Epithelial cell of prostate (primary cell): ENCODE results near the gene CKMT1A.
"Not testable (repeated sequence)": the region's sequence is repeated elsewhere in the genome, so short reads cannot be mapped to it uniquely, and the experiment has no call there.

Source experiments
- DNase-seq: peaks from one replicate; pipeline ENCODE4 v3.0.0-alpha.2; 2011; ENCODE audit warnings: low read depth, low spot score
- H3K27ac ChIP-seq: fragments of 450-650 bp; 2 replicates; pipeline ENCODE4 v1.5.1; 2017; ENCODE audit warnings: mild to moderate bottlenecking

The CKMT1A gene

DNA sequence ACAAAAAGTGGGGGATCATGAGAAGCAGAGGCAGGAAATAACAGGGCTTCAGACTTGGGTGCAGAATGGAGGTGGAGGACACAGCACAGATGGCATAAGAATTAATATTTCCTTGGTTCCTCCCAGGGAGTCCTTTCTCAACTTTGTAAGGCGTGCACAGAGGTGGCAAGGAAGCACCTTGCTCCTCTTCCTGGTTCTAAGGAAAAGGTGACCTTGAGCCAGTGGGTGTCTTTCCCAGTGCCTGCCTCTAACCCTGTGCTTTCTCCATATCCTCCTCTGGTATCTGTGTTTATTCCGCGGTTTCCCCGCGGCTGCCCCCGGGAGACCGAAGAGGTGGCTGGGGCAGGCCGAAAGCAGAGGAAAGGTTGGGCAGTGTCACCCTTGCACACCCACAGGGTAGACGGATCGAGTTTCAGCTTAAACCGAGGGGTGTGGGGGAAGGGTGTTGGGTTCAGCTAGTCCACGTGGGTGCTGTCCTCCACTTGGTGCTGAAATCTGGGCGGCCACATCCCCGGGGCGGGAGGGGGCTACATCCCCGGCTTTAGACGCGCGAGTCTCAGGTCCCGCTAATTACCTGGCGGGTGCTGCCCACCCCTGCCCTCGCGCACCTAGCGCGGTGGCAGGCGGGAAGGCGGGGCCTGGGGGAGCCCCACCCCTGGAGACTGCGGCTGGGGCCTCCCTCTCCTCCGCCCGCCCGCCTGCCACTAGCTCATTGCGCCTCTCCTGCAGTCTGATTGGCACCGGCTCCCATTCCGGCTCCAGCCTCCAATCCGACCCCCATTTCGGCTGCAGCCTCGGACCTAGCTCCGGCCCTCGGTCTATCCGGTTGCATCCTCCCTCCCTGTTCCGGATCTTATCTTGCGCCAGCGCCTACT, at the start of gene CKMT1A:
TSS of gene CKMT1A (plus strand) at position 712 of the 875 bp plus-strand sequence. CDS start 192 bp downstream, outside the sequence.
- H3K27ac ChIP-seq, DNase-seq: not testable (repeated sequence)

DNA sequence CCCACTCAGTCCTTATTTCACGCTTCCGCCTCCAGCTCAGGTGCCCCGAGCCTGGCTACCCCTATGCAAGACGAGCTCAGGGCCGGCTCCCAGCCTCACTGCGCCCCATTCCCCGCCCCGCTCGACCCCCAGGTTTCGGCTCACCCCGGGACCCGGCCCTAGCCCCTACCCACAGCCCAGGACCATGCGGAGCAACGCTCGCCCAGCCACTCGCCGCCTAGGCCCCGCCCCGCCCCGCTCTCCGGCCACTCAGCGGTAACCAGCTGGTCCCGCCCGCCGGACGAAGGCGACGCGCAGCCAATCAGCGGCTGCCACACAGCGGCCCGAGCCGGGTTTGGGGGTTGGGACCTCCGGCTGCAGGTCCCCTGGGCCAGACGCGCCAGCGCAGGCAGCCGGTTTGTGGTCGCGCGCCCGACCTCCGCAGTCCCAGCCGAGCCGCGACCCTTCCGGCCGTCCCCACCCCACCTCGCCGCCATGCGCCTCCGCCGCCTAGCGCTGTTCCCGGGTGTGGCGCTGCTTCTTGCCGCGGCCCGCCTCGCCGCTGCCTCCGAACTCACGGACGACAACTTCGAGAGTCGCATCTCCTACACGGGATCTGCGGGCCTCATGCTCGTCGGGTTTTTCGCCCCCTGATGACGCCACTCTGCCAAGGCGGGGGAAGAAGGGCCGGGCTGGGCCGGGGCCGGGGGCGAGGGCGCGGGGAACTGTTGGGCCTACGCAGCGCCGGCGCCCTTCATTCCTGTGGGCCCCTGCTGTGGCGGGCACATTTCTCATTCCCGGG, 44.8 kb upstream of the CKMT1A start, which contains the start of gene CATSPER2:
TSS of gene CATSPER2 (minus strand) at position 196 of the 781 bp plus-strand sequence. CDS start 783 bp downstream, outside the sequence.
- no peak within 1 kb of the TSS for H3K27ac ChIP-seq
- no peak for DNase-seq

DNA sequence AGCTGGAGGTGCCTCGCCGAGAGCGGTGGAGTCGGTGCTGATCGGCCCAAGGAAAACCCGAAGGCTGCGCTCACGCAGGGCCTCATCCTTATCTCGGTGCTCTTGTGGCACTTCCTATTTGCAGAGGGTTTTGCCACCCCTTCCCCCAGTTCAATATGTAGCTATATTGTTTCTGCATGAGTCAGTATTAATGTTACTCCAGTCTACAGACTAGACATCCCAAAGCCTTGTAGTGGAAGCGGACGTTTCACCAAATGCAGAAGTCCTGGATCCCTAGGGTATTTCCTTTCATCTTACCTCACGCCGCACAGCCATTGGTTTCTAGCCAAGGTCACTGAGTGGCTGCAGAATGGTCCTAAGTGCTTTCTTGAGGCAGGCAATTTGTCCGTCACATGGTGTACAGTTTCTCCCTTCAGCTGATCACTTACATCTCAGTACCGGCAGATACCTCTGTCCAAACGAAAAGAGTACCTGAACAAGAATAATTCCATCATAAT, 44.2 kb upstream of the CKMT1A start:
- not testable (repeated sequence) for H3K27ac ChIP-seq, DNase-seq

DNA sequence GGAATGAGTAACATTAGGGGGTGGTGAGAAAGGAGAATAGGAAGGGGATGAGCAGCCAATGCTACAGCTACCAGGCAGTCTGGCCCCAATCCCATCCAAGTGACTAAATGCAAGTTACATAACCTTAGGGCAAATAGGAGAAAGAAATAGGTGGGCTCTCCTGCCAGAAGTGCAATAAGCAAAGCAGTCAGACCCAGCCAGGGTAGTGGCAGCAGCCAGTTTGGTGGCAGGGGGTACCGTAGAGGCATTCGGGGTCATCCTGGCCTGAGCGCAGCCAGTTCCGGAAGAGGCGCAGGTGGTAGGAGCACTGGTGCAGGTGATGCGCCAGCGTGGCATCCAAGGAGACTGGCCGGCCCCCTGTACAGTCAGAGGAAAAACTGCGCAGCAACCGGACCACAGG, 33.9 kb upstream of the CKMT1A start:
- H3K27ac ChIP-seq, DNase-seq: not testable (repeated sequence)

DNA sequence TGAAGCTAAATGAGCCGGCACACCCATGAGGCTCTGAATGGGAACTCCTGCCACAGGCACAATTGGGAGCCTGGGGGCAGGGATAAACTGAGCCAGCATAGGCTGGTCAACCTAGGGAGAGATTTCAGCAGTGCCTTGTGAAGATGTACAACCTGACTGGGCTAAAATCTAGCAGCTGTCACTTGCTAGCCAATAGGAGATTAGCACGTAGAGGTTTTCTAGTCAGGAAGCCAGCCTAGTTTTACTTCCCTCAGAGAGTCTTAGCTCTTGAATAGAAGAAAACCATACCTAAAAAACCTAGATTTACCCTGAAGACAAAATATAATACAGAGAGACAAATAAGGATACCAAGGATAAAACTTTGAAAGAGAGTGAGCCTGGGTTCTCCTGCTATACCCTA, 31.4 kb upstream of the CKMT1A start:
- not testable (repeated sequence) for H3K27ac ChIP-seq, DNase-seq

DNA sequence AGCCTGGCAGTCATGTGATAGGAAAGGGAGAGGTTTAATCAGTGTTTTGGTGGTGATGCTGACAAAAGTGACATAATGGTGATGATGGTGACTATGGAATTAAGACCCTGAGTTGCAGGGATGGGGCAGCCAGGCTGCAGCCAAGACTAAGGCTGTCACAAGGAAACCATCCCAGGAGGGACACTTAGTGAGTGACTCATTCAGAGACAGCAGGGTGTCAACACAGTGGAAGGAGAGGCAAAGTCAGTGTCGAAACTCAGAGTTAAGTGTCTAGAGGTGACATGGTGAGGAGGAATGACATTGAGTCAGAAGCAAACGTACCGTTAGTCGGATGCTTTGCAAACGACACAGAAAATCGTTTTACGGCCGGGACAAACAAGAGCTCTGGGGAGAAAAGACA, 30.3 kb upstream of the CKMT1A start:
- not testable (repeated sequence) for DNase-seq, H3K27ac ChIP-seq

DNA sequence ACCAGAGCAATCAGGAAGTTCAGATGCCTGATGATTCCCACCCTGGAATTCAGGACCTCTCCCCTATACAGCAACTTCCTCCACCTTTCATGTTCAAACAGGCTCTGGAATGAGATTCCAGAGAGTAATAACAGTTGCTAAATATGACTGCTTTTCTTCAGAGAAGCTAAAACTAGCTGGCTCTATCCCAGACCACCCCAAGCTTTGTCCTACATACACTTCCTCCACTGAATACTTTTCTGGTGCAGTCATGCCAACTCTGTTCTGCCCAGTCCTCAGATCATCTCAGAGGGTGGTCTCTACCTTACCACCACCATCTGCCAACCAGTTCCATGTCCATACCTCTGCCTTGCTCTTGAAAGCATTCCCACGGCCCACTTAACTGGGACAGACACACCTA, 27.5 kb upstream of the CKMT1A start:
- not testable (repeated sequence) for H3K27ac ChIP-seq, DNase-seq

DNA sequence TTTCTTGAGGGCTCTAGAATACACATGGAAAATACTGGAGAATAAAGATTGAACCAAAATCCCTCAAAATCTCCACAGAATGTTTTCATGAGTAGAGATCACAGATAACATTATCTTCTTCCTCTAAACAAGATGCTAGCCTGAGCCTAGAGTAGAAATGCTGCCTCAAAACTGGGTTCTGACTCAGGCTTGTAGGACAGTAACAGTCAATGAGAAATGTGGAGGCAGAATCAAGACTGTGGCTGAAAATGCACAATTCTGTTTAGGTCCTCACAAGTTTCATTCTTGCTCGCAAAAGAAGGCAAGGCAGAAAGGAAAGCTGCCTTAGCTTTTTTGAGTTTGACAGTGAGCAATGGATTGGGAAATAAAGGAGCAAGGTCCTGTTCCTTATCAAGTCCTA, 19.5 kb upstream of the CKMT1A start:
- H3K27ac ChIP-seq, DNase-seq: not testable (repeated sequence)

DNA sequence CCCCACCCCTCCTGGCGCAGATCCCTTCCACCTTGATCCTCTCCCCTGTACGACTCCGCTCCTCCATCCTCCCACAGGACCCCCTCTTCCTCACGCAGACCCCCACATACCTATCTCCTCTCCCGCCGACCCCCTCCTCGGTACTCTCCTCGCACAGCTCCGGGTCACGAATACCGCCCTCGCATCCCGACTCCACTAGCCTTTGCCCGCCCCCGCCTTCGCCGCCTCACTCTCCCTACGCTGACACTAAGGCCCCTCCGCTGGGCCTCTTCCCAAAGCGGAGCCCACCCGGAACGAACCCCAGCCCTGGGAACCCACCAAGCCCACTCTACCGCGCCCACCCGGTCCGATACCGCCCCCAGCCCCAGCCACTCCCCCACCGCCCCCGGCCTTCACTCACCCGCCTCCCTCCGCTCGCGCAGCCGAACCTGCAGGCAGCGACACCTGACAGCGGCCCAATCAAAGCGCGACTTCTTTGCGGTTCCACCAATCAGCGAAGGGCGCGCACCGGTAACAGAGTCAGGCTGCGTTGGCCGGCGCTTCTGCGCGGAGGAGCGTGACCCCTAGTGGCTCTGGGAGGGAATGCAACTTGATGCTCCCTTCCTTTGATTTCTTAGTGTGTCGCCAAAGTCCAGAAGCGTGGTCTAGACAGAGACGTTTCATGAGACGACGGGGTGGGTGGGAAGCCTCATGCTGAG, 3.9 kb upstream of the CKMT1A start:
- DNase-seq, H3K27ac ChIP-seq: not testable (repeated sequence)

DNA sequence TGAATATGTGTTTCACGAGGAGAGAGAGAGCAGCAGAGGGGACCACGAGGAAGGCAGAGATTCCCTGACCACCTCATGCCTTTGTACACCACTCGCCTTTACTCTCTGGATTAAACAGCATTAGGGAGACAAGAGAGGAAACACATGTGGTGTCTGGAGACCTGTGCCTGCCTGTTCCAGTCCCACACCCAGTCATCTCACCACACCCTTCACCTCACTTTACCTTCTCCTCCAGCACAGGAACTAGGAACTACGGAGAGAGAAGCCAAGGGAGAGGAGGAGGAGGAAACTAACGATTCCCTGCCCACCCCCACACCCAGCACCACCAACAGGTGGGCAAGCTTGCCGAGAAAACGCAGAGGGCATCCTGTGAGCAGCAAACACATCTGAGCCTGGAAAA, 980 bp upstream of the CKMT1A start:
- DNase-seq, H3K27ac ChIP-seq: not testable (repeated sequence)

DNA sequence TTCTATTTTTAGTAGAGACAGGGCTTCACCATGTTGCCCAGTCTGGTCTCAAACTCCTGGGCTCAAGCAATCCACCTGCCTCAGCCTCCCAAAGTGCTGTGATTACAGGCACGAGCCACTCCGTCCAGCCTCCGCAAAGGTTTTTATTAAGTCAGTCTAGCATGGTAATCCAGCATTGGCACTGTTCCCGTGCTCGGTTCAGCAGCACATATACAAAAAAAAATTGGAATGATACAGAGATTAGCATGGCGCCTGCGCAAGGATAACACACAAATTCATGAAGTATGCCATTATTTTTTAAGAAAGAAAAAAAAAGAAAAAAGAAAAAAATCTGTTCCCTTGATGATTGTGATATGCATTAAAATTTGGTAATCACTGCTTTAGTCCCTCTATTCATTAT, 8.5 kb downstream of the CKMT1A start:
- no peak for DNase-seq
- no peak overlapping the region for H3K27ac ChIP-seq

DNA sequence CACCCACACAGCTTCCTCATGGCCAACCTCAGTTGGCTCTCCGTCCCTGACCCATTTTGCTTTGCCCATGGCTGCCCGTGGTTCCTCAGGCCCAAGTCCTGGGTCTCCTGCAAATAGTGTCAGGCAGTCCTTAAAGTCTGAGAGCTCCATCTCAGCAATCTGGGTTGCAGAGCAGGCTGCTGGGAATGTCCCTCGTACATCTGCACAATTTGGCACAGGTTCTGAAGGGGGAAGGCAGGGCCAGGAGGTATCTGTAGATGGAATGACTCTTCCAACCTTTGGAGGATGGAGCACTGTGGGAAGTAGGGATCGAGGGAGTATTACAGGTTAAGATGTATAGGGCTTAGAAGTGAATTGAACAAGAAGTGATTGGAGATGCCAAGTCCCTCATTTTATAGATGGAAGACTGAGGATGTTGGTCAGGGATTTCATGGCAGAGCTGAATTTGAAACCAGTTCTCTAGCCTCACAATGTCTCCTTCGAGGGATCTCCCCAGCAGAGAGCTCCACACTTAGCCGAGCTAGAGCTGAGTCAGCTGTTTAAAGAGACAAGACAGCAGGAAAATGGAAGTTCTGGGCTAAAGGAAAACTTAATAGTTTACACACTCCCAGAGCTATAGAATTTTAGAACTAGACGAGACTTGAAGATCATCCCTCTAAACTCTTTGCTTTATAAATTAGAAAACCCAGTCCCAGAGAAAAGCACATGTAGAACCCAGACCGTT, 9.2 kb downstream of the CKMT1A start:
- no peak for DNase-seq
- no peak overlapping the region for H3K27ac ChIP-seq

DNA sequence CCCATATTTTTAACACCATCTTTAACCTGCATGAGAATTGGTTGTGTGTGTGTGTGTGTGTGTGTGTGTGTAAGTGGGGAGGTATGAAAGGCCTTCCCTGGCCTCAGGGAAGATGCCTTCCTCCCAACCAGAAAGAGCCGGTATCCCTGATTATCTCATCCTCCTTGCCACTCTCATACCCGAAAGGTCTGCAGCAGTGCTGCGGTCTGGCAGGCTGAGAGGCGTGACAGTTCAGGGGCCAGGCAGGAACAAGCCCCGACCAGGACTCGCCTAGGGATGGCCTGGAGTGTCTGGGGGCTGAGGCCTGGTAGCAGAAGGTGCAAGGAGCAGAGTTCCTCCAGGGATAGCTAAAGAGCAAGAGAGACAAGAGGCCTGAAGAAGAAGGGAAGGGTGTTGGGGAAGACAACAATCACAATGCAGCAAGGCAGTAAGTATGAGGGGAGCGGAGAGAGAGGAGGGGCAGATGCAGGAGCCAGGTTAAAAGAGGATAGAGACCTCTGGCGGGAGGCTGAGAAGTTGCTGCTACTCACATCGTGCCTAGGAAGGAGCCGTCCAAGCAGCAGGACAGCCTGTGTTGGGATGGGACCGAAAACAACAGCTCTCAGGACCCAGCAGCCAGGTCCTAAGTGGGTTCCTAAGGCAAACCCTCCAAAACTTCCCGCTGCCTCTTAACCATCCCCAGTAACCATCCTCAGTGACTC, 16.9 kb downstream of the CKMT1A start:
- DNase-seq, H3K27ac ChIP-seq: not testable (repeated sequence)

DNA sequence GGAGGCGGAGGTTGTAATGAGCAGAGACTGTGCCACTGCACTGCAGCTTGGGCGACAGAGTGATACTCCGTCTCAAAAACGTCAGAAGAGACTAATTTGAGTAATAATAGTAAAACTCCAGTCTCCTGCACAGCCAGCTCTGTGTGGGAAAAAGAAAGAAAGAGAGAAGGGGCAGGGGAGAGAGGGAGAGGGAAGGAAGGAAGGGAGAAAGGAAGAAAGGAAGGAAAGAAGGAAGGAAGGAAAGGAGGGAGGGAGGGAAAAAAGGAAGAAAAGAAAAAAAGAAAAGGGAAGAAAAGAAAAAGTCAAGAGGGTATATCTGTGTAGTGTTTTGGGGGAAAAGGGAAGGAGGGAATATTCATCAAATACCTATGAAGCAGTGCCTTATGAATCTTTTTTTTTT, 29.5 kb downstream of the CKMT1A start:
- DNase-seq, result no peak
- no peak overlapping the region for H3K27ac ChIP-seq

DNA sequence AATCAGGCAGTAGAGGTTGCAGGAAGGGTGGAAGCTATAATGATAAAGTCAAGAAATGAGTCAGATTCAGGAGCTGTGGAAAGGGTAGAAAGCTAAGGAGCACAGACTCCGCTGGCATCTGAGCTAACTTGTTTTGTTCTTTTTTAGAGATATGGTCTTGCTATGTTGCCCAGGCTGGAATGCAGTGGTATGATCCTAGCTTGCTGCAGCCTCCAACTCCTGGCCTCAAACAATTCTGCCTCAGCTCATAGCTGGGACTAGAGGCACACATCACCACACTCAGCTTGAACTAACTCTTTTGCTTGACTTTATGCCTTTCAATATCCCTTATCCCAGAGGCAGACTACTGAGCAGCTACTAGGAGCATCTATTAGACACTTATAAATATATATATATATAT, 32.6 kb downstream of the CKMT1A start:
- not testable (repeated sequence) for DNase-seq, H3K27ac ChIP-seq

DNA sequence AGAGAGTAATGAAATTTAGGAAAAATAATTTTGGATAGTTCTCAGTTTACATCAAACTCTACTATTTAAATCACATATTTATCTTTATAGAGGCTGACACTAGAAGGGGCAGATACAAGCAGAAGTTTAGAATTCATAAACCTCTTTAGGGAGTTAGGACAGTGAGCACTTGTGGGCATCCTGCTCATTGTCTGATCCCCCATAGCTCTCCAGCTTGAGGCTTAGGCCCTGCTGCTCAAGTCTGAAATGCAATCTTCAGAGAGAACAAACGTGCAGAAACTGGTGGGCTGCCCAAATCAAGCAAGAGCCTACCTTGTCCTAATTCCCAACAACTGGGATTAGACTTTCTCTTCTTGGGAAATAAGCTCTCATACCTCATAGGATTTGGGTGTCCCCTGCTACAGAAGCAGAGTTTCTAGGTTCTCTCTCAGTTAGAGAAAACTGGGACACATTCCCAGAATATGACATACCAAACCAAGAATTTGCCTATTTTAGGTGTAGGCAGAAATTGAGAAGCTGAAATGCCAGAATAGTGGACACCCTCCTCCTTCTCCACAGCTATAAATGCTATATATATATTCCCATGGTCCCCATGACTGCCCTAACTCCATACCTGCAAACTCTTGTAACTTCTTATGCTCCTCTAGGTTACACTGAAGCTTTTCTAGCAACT, 34.5 kb downstream of the CKMT1A start:
- not testable (repeated sequence) for DNase-seq, H3K27ac ChIP-seq

DNA sequence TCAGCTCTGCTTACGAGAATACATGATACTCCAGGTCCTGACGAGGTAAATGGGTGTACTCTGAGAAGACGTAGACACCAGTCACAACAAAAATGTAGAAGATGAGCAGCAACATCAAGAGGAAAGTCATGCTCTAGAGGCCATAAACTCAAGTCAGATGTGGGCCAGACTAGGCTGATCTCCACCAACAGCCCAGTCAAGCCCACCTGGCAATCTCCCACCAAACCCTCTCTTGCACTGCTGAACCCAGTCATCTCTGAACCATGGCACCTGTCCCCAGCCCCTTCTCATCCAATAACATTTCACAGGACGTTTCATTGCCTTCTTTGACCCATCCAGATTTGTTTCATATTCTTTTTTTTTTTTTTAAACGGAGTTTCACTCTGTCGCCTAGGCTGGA, 41.8 kb downstream of the CKMT1A start:
- no peak for DNase-seq
- no peak overlapping the region for H3K27ac ChIP-seq

DNA sequence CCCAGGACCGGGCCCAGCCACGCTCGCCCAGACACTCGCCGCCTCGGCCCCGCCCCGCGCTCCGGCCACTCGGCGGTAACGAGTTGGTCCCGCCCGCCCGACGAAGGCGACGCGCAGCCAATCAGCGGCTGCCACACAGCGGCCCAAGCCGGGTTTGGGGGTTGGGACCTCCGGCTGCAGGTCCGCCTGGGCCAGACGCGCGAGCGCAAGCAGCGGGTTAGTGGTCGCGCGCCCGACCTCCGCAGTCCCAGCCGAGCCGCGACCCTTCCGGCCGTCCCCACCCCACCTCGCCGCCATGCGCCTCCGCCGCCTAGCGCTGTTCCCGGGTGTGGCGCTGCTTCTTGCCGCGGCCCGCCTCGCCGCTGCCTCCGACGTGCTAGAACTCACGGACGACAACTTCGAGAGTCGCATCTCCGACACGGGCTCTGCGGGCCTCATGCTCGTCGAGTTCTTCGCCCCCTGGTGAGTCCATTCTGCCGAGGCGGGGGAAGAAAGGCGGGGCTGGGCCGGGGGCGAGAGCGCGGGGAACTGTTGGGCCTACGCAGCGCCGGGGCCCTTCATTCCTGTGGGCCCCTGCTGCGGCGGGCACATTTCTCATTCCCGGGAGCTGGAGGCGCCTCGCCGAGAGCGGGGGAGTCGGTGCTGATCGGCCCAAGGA, 52.7 kb downstream of the CKMT1A start, which contains the start of gene PDIA3:
TSS of gene PDIA3 (plus strand) at position 194 of the 658 bp plus-strand sequence. CDS start at position 296, 102 bp downstream.
- H3K27ac ChIP-seq, result peak within 1 kb of the TSS; percentile 73
- peak; percentile 45 for DNase-seq
